Measurements from ENCODE around the gene GALNT10.
"Not testable (repeated sequence)": the region's sequence is repeated elsewhere in the genome, so short reads cannot be mapped to it uniquely, and the experiment has no call there.

GRCh38 chr5:154360241-154360640 lies 169.7 kb downstream of the GALNT10 start:
- TF ChIP-seq, protein P1, sequence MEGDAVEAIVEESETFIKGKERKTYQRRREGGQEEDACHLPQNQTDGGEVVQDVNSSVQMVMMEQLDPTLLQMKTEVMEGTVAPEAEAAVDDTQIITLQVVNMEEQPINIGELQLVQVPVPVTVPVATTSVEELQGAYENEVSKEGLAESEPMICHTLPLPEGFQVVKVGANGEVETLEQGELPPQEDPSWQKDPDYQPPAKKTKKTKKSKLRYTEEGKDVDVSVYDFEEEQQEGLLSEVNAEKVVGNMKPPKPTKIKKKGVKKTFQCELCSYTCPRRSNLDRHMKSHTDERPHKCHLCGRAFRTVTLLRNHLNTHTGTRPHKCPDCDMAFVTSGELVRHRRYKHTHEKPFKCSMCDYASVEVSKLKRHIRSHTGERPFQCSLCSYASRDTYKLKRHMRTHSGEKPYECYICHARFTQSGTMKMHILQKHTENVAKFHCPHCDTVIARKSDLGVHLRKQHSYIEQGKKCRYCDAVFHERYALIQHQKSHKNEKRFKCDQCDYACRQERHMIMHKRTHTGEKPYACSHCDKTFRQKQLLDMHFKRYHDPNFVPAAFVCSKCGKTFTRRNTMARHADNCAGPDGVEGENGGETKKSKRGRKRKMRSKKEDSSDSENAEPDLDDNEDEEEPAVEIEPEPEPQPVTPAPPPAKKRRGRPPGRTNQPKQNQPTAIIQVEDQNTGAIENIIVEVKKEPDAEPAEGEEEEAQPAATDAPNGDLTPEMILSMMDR (IDR thresholded peaks at IDR 0.05 in 2 of 3, conservative IDR thresholded peaks at IDR 0.05 in 1 of 3; ENCODE audit: borderline replicate concordance in 1 of 3, insufficient read depth in 1 of 3, low read depth in 2 of 3, low read length in 2 of 3): not testable (repeated sequence)
- TF ChIP-seq JUND (IDR thresholded peaks at IDR 0.05); EGR1 (IDR thresholded peaks at IDR 0.05; ENCODE audit: low read depth); EZH2 (IDR thresholded peaks at IDR 0.05); POLR2AphosphoS5 (IDR thresholded peaks at IDR 0.05; ENCODE audit: low read depth, low read length); SP1 (IDR thresholded peaks at IDR 0.05; ENCODE audit: low read depth); RAD21 (IDR thresholded peaks at IDR 0.05; ENCODE audit: low read depth); EZH2phosphoT487 (IDR thresholded peaks at IDR 0.05; ENCODE audit: borderline replicate concordance); TCF7L2 (IDR thresholded peaks at IDR 0.05; ENCODE audit: borderline replicate concordance, extremely low read depth, insufficient read depth, insufficient read length); POLR2A (IDR thresholded peaks at IDR 0.05; ENCODE audit: borderline replicate concordance, extremely low read depth, insufficient read depth, insufficient read length); MAX (IDR thresholded peaks at IDR 0.05); CBX3 (IDR thresholded peaks at IDR 0.05; ENCODE audit: low read depth): not testable (repeated sequence)
- TF ChIP-seq, protein P2, sequence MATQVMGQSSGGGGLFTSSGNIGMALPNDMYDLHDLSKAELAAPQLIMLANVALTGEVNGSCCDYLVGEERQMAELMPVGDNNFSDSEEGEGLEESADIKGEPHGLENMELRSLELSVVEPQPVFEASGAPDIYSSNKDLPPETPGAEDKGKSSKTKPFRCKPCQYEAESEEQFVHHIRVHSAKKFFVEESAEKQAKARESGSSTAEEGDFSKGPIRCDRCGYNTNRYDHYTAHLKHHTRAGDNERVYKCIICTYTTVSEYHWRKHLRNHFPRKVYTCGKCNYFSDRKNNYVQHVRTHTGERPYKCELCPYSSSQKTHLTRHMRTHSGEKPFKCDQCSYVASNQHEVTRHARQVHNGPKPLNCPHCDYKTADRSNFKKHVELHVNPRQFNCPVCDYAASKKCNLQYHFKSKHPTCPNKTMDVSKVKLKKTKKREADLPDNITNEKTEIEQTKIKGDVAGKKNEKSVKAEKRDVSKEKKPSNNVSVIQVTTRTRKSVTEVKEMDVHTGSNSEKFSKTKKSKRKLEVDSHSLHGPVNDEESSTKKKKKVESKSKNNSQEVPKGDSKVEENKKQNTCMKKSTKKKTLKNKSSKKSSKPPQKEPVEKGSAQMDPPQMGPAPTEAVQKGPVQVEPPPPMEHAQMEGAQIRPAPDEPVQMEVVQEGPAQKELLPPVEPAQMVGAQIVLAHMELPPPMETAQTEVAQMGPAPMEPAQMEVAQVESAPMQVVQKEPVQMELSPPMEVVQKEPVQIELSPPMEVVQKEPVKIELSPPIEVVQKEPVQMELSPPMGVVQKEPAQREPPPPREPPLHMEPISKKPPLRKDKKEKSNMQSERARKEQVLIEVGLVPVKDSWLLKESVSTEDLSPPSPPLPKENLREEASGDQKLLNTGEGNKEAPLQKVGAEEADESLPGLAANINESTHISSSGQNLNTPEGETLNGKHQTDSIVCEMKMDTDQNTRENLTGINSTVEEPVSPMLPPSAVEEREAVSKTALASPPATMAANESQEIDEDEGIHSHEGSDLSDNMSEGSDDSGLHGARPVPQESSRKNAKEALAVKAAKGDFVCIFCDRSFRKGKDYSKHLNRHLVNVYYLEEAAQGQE (IDR thresholded peaks at IDR 0.05; ENCODE audit: low read depth): not testable (repeated sequence)

Data from HCT116 (cell line).